Measurements from ENCODE around the gene PLCG2. TPM values are rescaled to one million over a fixed set of nuclear protein-coding genes. Genes with fewer than 3 reads are reported as not detected.

Gene PLCG2
- polyA plus RNA-seq, 1 experiment: 0.22 TPM

- no peak for DNase-seq (ENCODE audit: low read depth)
- no peaks in the 10 kb centered on the region for H3K27me3 ChIP-seq (ENCODE audit: control insufficient read depth, insufficient read depth, low read length)
- TF ChIP-seq CTCF (IDR thresholded peaks at IDR 0.05; ENCODE audit: insufficient read depth, low read depth, low read length): no peak
- no peaks in the 10 kb centered on the region for H3K36me3 ChIP-seq (ENCODE audit: control insufficient read depth, insufficient read depth, low read length)
- H3K4me3 ChIP-seq (ENCODE audit: low read depth, low read length): no peak overlapping the region
- CTCF ChIA-PET: no interaction called here
- POLR2A ChIA-PET: no interaction called here
Observed at GRCh38 chr16:81795193-81795592, 16.1 kb downstream of the PLCG2 start.

- DNase-seq (ENCODE audit: low read depth): no peak
- TF ChIP-seq CTCF (IDR thresholded peaks at IDR 0.05; ENCODE audit: insufficient read depth, low read depth, low read length): no peak
- POLR2A ChIA-PET: no interaction called here
- Histone ChIP-seq H3K36me3 (ENCODE audit: control insufficient read depth, insufficient read depth, low read length) (no peaks in the 10 kb centered on the region), H3K4me3 (ENCODE audit: low read depth, low read length) (no peak overlapping the region), H3K27me3 (ENCODE audit: control insufficient read depth, insufficient read depth, low read length) (no peaks in the 10 kb centered on the region)
- CTCF ChIA-PET: no interaction called here
Observed at GRCh38 chr16:81796035-81796434, 16.9 kb downstream of the PLCG2 start.

- Histone ChIP-seq H3K36me3 (ENCODE audit: control insufficient read depth, insufficient read depth, low read length) (no peaks in the 10 kb centered on the region), H3K27me3 (ENCODE audit: control insufficient read depth, insufficient read depth, low read length) (no peaks in the 10 kb centered on the region), H3K4me3 (ENCODE audit: low read depth, low read length) (no peak overlapping the region)
- no peak for TF ChIP-seq CTCF (IDR thresholded peaks at IDR 0.05; ENCODE audit: insufficient read depth, low read depth, low read length)
- ChIA-PET CTCF (no interaction called here), POLR2A (no interaction called here)
- no peak for DNase-seq (ENCODE audit: low read depth)
Observed at GRCh38 chr16:81796583-81797346, 17.7 kb downstream of the PLCG2 start.

GRCh38 chr16:81797443-81797842 lies 18.4 kb downstream of the PLCG2 start:
- no peak for TF ChIP-seq CTCF (IDR thresholded peaks at IDR 0.05; ENCODE audit: insufficient read depth, low read depth, low read length)
- CTCF ChIA-PET: no interaction called here
- no peak overlapping the region for H3K4me3 ChIP-seq (ENCODE audit: low read depth, low read length)

DNA sequence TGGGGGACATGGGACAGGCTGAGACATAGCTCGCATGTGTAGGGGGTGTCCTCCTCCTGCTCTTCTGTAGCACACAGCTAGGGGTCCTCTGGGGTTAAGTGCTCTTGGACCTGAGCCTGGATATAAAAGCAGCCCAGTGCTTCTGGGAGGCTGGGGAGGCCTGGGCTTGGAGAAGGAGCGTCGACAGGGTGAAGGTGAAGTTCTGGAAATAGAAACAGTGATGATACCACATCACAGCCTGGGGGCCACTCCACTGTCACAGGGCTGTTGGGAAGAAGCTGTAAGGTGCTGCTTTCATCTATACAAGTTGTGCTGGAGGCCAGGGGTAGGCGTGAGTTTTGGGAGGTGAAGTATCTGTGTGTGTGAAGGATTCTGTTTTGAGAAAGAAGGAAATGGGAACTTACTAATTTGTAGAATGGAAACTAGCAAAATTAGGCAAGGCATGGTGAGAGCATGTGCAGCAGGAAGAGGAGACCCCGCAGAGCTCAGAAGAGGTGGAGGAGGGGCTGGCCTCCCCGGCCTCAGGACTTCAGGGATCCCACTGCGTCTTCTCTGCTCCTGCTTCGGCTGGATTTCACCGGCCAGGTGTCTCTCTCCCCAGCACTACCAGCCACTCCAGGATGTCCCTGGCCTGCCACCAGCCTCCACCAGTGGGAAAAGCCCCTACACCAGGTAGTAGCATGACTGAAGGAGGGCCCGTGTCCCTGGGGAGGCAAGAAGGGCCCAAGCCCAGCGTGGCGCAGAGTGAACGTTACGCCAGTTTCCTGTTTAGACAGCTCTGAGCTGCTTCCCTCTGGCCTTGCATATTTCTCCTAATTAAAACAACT lies 19.4 kb downstream of the PLCG2 start:
- Histone ChIP-seq H3K4me3 (ENCODE audit: low read depth, low read length) (no peak overlapping the region), H3K27me3 (ENCODE audit: control insufficient read depth, insufficient read depth, low read length) (no peaks in the 10 kb centered on the region), H3K36me3 (ENCODE audit: control insufficient read depth, insufficient read depth, low read length) (no peaks in the 10 kb centered on the region)
- ChIA-PET CTCF (no interaction called here), POLR2A (no interaction called here)
- no peak for TF ChIP-seq CTCF (IDR thresholded peaks at IDR 0.05; ENCODE audit: insufficient read depth, low read depth, low read length)
- no peak for DNase-seq (ENCODE audit: low read depth)

More at GRCh38 chr16:81797443-81797842, 18.4 kb downstream of the PLCG2 start:
- no peak for DNase-seq (ENCODE audit: low read depth)
- POLR2A ChIA-PET: no interaction called here
- H3K27me3 ChIP-seq (ENCODE audit: control insufficient read depth, insufficient read depth, low read length): no peaks in the 10 kb centered on the region
- no peaks in the 10 kb centered on the region for H3K36me3 ChIP-seq (ENCODE audit: control insufficient read depth, insufficient read depth, low read length)
